Activated CD4-positive, alpha-beta T cell treated with anti-CD3 and anti-CD28 coated beads, Interleukin-2, amount 50 U/mL, for 1 hour (primary cell): ENCODE data around the gene EML6.

Experiments
- DNase-seq: peaks from one replicate; pipeline ENCODE4 v3.0.0-alpha.2; 2020

EML6 gene

DNA sequence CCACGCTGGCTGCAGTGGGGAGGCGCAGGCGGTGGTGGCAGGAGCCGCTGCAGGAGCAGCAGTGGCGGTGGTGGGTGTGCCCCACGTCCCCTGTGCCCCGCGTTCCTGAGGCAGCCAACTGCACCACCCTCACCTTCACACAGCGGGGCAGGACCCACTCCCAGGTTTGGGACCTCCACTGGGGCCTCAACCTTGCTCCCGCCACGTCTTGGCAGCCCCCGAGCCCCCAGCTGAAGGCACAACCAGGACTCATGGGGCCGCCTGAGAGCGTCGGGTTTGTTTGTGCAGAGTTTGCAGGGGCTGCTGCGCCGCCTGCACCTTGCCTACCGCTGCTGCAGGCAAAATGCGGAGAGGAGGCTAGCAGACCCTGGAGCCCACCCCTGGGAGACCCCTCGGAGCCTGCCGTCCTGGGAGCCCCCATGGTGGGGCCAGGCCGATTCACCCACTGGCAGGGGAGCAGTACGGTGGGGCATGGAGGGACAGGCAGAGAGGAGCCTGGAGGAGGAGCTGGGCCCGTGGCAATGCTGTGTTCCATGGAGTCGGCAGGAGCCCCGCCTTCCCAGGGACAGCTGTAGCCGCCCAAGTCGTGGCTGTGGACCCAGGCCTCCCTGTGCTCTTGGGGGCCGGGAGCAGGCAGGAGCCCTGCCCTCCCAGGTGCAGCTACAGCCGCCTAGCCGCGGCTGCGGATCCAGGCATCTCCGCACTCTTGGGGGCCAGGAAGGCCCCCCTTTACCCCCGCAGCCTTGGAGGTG is 14.7 kb upstream of the EML6 start:
- DNase-seq = no peak

- DNase-seq = no peak
Observed at GRCh38 chr2:54709336-54709809, 14.1 kb upstream of the EML6 start.

DNA sequence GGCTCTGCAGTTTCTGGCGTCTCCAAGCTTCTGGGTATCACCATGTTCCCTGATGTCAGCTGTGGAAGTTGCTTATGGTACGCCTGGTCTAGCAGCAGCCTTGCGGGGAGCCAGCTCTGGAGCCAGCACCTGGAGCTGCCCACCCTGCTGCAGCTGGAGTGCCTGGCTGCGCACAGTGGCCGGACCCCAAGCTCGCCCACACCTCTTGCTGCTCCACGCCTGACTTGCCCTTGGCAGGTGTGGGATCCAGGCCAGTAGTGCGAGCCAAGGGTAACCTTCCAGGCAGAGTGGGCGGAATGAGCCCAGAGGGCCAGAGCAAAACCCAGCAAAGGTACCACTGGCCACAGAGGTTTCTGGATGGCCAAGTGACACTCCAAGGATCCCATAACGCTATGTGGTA is 13.2 kb upstream of the EML6 start:
- DNase-seq = no peak

DNA sequence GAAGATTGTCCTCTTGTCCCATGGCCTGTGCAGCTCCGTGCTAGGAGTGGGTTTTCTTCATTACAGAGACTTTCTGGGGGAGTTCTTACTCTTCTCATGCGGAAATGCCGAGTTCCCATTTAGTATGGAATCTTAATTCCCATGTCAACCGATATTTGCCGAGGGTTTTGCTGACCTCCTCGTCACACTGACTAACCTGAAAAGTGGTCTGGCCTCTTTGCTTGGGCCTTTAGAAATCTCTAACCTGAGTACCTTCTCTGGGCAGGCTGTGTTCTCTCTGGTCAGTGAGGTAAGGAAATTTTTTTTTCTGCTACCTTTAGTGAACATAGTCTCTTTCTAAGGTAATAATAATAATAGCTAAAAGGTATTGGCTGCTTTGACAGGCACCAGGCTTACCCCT is 10.9 kb upstream of the EML6 start:
- no peak for DNase-seq

- no peak for DNase-seq
Observed at GRCh38 chr2:54714996-54715395, 8.5 kb upstream of the EML6 start.

- no peak for DNase-seq
Observed at GRCh38 chr2:54716375-54716774, 7.1 kb upstream of the EML6 start.

DNA sequence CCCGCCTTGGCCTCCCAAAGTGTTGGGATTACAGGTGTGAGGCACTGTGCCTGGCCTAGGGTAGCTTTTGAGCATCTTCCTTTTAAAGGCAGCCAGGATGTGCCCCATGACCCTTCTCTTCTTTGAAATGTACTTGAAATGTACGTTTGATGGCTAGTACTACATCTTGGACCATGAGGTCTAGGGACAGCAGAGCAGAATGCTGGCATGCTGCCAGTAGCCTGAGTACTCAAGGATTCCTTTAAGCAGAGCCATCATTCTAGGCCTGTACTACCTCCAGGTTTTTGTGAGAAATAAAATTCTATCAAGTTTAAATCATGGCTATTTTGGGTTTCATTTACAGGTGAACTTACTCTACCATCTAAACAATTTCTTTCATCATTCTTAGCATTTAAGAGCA is 2.9 kb upstream of the EML6 start:
- DNase-seq = no peak

DNA sequence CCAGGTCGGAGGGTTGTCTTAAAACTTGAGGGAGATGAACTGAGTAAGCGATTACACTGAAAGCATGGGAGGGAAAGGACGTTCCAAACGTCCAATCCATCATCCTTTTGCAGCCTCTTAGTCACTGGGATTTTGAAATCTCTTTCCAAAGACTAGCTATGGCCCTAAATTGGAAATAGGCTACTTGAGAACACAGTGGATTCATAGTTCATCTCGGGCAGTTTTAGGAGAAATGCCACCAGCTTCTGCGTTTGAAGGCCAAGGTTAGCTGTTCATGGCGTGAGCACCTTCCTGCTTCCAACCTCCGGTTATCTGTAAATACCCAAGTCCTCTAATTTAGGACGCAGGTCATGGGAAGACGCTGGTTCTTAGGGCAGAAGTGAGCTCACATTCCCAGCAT is 821 bp upstream of the EML6 start:
- DNase-seq = no peak

DNA sequence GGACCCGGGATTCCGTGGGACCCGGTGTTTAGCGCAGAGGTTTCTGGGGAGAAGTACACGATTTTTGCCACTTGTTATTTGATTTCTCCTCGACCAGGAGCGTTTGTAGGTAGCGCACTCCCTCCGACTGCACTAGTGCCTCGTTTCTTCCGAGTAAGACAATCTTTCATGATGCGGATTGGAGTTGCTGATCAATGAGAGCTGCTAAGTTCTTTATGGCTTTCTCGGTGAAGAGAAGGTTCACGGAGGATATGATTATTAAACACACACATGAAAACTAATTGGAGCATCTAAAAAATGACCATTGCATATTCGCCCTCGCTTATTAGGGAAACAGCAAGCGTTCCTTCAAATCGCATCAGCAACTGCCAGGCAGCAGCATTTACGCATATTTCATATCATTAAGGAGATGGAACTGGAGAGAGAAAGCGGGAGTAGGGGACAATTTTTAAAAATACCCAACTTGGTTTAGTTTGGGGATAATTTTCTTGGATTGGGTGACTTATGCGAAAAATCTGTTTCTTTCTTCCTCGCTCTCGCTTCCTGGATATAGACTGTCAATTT is 616 bp downstream of the EML6 start:
- no peak for DNase-seq

DNA sequence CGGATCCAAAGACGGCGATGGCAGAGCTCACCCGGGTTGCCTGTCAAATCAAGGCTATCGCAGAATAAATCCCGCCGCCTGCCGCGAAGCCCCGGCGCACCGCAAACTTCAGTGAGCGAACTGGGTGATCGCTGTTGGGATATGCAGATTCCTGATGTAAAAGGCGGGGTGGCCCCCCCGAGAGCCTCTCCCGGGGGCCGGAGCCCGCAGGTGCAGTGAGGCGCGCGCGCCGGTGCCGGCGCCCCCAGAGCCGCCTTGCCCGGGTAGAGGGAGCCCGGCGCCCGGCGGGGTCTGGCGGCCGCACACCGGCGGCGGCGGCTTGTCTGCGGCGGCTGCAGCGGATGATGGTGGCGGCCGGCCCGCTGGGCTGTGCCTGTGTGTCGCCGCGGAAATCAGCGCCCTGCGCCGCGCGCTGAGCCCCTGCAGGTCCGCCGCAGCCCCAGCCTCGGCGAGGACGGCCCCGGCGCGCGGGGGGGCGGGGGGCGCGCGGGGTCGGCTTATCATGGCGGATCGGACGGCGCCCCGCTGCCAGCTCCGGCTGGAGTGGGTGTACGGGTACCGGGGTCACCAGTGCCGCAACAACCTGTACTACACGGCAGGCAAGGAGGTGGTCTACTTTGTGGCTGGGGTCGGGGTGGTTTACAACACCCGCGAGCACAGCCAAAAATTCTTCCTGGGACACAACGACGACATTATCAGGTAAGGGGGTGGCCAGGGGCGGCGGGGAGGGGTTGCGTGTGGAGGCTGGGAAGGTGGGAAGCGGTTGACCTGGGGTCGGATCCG is 1.3 kb downstream of the EML6 start:
- DNase-seq = no peak

DNA sequence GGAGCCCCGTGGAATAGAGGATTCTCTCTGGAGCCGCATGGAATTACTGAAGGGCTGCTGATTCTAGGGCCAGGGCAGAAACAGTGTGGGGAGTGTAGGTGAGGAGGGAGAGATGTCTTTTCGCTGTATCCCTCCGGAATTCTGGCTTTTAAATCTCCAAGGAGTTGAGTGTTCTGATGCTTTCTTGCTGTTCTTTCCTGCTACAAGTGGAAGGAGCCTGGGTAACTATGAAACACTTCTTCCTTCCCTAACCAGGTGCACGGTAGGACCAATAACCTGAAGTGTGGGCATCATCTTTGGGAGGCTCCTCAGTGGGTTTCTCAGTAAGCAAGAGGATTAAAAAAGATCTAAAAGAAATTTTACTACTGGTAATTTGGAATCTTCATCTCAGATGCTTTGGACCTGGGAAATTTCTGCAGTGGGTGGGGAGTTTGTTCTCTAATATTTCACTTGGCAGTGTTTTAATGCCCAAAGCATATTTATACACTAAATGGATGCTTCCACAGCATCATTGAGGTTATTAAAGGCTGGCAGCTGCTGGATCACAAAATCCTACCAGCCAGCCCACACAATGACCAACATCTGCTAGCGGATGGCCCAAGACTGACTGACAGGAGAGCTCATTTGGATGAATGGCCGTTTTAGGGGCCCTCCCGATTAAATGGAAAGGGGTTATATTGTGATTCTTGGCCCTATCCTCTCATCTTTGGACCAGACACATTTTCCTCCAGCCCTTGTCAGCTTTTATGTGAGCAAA is 2.1 kb downstream of the EML6 start:
- no peak for DNase-seq

- no peak for DNase-seq
Observed at GRCh38 chr2:54726431-54726830, 3.0 kb downstream of the EML6 start.

DNA sequence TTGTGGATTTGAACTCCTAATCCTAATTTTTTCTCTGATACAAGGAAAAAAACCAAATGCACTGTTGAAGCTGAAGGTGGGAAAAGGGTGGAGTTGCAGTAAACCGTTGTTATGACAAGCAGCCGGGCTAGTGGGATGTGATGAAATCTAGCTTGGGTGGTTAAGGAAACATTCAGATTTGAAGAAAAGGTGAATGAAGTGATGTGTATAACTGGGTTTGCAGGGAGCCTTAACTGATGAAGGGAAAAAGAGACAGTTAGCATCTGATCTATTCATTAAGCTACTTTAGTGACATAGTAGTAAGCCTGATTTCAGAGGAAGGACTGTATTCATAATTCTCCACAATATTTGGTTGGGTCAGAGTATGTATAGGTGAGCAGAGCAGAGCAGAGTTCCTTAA is 3.5 kb downstream of the EML6 start:
- no peak for DNase-seq

- DNase-seq = no peak
Observed at GRCh38 chr2:54728669-54729120, 5.2 kb downstream of the EML6 start.

- no peak for DNase-seq
Observed at GRCh38 chr2:54735636-54736035, 12.2 kb downstream of the EML6 start.

DNA sequence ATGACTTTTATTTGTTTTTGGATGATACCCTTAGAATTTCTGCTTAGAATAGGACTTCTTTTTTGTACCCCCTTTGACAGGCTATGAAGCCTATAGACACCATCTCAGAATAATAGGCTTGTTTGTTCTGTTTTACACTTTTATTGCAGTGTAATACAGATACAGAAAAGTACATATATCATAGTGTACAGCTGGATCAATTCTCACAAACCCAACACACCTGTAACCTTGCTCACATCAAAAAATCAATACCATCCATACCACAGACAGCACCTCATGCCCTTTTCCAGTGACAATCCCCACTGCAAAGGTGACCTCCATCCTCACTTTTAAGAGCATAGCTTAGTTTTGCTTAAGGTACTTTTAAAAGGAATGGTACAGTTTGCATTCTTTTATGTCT is 14.8 kb downstream of the EML6 start:
- no peak for DNase-seq

DNA sequence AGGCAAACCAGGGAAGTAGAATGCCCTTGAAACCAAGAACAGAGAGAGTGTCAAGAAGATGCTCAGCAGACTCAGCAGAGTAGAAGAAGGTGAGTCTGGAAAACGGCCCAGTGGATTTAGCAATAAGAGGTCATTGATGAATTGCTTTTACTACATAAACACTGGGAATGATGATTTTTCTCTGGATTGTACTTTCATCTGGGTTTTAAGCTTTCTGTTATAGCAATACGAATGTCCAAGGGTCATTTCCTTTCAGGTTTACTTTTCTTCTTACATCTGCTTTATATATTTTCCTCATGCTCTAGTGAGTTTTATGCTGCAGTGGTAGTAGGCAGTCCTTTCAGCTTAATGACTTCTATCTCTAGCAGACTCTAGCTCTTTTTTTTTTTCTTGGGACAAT is 16.9 kb downstream of the EML6 start:
- DNase-seq = no peak

- DNase-seq = no peak
Observed at GRCh38 chr2:54741250-54741649, 17.8 kb downstream of the EML6 start.

GRCh38 chr2:54750040-54750439 is 26.6 kb downstream of the EML6 start:
- DNase-seq = no peak

DNA sequence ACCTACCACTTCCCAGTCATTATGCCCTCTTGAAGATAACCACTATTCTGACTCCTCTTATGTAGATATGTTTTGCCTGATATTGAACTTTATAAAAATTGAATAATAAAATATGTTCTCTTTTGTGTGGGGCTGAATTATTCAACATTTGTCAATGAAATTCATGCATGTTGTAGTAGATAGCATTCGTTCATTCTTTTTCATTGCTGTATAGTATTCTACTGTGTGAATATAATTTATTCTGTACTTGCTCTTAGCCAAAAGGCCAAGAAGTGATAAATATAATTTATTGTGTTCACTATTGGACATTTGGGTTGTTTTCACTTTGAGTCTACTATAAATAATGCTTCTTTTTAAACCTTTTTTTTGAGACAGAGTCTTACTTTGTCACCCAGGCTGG is 29.0 kb downstream of the EML6 start:
- no peak for DNase-seq

GRCh38 chr2:54755641-54756326 is 32.3 kb downstream of the EML6 start:
- no peak for DNase-seq

DNA sequence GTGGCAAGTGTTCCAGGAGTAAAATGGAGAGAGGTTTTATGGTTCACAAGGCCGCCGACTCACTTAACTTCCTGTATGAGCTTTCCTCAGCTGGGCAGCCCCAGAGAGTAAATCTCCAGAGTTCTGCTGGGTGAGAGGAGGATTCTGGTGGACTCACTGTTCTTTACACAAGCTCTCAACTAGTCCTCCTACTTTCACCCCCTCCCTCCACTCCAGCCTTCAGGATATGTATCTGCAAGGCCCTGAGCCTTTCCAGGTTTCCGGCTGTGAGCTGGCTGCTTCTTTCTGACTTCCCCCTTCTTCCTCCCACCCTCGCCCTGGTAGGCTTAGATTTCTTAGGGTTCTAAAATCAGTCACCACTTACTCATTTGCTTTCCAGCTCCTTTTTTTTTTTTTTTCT is 34.0 kb downstream of the EML6 start:
- DNase-seq = no peak

DNA sequence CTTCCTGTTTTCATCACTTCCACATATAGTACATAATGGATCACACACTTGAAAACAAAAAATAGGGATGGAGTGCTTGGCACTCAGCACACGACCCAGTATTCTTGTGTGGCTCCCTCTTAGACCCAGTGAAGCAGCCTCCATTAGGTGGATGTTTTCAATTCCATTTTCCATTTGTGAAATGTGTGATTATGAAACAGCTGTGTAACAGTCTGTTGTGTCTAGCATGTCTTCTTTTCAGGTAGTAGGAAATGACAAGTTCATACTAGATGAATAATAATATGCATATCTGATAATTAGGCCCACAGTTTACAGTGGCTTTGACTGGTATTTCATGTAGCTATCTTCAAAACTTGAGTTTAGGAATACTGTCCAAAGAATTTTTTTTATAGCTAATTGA is 35.5 kb downstream of the EML6 start:
- DNase-seq = no peak
